GM18858 (cell line): ENCODE data around the gene RNF43.

Experiments used
- ATAC-seq: cut with Tn5 transposase; IDR thresholded peaks from one replicate; pipeline ENCODE4 v1.9.1; 2021; ENCODE audit not compliant: unreplicated experiment

The RNF43 gene

DNA sequence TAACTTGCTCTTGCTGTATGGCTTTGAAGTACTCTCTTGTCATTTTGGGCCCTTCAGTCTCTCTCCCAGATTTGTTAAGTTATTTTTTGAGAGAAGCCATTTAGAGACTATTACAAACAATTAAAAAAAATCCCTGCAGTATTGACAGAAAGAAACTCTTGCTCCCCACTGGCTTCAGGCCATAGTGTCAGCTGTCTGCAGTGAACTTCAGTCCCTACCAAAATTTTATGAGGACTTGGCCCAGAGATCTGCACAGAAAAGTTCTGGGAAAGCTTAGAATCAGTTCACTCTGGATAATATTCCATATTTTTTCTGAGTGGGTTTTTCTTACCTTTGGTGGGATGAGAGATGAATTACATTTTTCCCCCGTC lies 34.5 kb downstream of the RNF43 start:
- ATAC-seq, result no peak

DNA sequence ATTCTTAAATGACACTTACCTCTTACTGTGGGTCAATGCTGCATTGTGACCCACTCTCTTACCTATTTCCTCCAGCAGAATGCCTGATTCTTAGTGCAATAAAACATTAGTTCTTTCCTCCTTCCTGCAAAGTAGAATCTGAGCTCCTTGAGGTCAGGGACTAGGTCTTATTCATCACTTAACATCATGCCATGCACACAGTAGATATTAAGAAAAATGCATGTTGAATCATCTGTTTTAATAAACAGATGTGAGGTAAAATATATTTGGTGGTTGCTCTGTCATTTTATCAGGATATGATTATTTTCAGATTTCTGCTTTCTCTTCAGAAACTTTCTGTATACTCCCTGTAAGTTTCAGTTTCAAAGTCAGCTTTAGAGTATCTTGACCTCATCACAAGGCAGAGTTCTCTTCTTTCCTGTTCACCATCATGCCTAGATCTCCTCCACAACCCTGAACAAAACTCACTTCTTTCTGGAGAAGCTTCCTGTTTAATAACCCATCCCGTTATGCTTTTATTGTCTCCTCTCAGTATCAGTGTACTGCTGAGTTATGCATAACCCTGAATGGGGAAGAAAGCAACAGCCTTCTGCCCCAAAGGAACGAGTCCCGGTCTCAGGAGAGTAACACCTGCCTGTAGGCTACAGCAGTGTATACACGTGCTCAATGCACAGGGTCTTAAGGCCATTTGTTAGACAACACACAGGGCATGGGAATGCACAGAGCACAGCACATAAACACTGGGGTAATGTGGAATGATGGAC lies 35.0 kb downstream of the RNF43 start:
- peak; percentile 65 for ATAC-seq

DNA sequence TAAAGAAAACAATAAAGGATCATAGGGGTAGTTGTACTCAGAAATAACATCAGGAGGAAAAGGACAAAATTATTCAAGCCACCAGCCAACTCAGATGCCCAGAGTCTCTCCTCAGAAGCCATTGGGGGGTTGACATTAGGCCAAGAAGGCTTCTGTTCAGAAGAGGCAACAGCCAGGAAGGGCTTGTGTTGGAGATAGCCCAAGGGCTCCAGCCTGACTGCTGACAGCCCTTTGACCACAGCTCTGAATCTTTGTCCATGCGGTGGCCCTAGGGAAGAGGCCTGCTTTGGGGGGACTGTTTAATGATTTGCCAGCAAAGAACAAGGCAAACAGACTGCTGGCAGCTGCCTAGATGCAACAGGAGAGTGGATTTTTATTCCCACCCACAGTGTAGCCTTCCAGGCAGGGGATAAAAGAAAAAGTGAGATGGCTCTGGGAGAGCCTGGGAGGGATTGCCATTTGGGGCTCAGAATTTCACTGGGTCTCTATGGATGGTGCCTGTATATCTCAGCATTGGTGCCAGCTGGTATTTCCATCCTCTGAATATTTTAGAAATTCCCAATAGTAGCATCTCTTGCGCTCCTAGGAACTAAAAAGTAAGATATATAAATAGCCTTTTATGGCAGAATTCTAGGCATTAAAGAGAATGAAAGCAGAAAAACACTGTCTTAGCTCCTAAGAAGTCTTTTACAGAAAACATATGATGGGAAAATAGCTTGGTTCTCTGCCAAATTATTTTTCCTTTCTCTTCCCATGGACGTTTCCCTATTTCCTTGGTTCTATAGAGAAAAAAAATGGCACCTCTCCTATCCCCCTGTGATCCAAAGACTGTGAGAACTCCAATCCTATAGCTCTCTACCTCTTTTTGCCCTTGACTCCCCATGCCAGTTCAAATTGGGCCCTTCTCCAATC lies 36.0 kb downstream of the RNF43 start:
- no peak for ATAC-seq

DNA sequence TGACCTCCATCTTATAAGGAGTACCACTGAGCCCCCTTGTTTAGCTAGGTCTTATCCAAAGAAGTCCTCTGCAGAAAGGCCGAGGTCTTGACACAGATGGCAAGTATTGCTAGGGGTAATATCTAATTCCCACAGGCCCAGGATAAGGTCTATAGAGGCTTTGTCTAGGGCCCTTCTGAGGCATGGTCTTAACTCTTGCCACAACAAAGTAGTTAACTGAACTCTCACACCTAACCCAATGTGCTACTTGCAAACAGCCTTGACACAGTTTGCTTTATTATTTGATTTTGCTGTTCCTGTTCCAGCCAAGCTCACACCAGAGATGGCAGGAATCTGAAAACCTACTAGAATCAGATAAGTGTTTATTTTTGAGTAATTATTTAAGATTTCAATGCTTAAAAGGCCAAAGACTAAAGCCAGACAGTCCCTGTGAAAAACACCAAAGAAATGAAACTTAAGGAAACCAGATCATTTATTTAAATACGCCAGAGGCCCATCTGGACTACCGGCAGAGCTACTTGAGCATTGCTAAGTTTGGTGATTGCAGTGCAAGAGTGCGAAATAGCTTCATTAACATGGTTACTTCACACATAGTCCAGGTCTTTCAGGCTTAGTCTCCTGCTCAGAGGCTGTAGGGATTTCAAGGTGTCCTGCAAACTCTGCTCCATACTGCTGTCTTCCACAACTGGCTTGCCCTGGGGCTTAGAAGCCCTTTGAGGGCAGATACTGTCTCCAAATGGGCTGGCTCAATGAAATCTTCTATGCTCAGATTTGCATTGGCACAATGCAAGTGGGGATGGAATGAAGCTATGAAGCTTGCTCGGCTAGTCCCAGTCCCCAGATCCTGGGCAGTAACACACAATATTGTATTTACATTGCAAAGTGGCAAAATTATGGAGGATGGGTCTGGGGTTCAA lies 36.9 kb downstream of the RNF43 start:
- no peak for ATAC-seq

DNA sequence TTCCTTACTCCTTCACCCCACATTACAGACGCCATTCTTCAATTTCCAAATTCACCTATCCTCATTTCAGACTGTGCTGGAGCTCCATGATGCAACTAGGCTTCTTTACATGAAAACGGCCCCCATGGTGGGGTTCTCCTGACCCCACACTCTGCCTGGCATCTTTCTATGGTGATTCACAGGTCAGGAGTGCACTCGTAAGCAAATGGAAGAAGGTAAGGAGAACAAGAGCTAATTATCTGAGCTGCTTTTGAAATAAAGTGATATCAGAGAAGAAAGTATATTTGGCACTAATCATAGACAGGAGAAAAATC lies 37.9 kb downstream of the RNF43 start:
- ATAC-seq, result no peak

DNA sequence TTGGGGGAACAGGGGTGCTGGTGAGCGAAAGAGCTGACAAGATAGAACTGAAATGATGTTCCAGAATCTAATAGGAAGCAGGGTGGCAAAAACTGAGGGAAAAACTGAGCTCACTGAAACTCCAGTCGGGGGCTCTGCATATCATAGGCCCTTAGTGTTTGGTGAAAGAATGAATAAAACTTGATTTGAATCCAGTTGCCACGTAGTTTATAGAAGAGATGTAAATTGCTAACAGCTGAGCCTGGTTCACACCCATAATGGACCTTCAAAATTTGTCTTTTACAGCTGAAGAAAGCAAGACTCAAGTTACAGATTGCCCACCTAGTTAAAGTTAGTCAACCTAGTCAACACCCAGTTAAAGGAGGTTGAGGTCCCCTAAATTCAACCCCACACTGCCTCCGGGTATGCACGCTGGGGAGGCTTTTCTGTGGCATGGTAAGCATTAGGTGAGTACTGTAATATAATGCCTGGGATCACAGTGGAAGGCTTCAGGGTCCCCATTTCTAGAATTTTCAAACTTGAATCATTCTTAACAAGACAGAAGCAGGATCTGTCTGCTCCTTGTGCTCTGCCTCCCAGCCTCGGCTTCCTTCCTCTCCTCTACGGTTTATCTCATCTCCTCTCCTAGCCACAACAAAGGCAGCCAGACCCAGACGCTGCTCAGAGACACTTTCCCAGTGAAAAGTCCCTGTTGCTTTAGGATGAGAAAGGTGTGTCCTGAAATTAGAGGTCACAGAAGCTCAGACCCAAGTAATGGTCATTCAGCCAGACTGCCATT lies 38.4 kb downstream of the RNF43 start:
- ATAC-seq, result no peak

DNA sequence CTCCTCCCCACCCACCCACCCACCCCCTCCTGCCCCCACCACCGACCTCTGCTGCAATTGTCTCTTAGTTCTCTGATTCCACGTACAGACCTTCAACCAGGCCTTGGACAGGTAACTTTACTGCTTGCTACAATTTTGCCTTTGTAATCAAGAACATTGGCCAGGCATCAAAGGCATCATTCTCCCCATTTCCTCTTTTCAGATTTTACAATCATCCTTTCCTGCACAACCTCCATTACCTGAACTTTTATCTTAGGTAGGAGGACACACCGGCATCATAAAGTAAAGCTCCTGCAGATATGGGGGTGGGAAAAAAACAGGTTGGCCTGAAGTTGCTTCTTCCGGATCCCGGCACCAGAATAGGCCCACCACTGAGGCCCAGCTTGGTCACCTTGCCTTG lies 39.7 kb downstream of the RNF43 start:
- no peak for ATAC-seq

DNA sequence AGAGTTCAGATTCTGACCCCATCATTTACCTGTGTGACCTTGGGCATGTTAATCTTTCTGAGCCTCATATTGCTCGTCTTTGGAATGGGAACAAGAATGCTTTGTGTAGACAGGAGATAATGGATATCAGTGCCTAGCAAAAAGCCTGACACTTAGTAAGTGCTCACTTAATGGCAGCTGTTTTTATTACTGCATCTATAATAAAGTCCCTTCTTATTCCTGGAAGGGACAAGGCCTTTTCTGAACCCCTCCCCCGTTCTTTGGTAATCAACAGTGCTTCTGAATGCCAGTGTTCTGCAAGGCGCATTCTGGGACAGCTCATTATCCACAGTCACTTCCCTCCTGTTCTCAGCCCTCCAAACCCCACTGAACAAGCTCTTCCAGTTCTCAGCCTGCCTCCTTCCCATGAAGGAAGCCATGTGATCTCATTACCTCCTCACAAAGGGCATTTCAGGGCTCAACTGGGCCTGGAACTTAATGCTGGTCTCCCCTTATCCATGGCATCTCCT lies 40.2 kb downstream of the RNF43 start:
- no peak for ATAC-seq

DNA sequence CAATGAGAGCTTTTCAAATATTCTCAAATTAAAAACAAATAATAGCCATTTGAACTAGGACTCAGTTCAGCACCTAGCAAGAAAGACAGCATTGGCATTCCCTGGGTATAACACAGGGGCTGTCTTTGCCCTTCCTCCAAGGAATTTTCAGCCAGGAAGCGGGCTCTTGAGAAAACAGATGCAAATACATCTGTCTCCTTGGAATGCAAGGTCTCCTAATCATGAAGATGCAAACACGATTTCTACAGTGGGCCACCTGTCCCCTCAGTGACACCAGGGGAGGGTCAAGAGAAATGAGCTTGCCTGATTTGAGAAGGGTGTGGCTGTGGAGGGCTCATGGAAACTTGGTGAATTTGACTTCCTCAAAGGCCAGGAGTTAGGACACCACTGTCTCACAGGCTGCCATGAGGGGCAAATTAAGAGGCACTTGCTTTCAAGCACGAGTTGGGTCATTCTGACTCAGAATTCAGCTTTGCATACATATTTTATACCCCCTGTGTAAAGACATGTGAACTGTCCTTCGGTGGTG lies 40.8 kb downstream of the RNF43 start:
- ATAC-seq, result no peak

DNA sequence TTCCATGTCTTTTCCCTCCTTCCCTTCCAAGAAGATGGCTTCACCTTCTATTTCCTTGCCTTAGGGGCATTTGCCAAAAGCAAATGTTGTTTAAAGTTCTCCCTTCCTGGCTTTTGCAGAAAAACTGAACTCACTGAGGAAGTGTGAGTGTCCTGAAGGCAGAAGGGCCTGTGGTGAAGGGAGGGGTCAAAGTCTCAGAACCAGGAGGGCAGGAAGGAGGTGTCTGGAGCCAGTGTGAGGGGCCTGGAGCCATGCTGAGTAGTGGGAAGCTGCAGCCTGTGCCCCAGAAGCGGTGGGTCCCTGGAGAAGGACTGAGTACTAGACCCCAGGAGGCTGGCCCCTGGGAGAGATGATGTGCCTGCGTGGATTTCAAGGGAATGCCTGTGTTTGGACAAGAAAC lies 41.5 kb downstream of the RNF43 start:
- ATAC-seq, result no peak

DNA sequence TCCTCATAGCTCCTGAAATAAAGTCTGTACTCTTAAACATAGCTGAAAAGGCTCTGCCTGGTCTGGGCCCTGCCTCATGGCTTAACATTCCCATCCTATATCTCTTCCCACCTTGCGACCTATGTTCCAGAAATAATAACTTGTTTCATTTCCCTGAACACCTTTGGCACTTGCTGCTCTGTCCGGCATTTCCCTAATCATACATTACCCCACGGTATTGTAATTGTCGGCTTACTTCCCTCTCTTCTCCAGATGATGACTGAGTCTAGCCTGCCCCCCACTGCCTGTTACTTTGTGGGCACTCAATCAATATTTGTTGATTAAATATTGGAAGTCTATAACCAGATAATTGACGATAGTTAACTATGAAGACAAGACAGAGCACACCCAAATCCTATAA lies 42.1 kb downstream of the RNF43 start:
- no peak for ATAC-seq

DNA sequence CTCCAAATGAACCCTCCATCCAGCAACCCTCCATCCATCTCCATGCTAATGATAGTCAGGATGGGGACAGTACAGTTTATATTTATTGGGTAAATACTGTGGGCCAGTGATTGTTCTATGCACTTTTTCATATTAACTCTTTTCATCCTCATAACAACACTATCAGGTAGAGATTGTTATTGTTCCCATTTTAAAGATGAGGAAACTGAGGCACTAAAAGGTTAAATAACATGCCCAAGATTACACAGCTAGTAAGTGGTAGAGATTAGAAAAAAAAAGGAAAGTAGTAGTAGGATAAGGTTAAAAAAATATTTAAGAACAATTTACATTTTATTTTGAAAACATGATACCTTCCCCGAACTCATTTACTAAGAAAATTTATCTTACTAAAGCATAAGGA lies 43.4 kb downstream of the RNF43 start:
- ATAC-seq, result no peak

DNA sequence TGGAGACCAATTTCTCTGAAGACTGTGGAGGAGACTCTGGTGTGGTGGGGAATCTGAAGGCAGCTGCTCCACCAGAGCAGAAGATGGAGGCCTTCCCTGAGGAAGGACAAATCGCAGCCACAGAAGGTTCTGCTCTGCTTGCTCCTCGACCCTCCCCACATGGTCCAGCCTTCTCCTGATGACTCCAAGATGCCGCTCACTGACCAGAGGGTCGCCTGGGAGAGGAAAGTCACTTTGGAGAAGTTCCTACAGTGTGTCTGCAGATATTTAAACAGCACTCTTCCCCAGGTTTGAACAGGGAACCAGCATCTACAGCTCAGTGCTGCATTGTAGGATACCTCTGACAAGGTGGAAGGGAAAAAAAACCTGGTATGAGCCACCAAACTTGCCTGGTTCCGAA lies 44.3 kb downstream of the RNF43 start:
- no peak for ATAC-seq

DNA sequence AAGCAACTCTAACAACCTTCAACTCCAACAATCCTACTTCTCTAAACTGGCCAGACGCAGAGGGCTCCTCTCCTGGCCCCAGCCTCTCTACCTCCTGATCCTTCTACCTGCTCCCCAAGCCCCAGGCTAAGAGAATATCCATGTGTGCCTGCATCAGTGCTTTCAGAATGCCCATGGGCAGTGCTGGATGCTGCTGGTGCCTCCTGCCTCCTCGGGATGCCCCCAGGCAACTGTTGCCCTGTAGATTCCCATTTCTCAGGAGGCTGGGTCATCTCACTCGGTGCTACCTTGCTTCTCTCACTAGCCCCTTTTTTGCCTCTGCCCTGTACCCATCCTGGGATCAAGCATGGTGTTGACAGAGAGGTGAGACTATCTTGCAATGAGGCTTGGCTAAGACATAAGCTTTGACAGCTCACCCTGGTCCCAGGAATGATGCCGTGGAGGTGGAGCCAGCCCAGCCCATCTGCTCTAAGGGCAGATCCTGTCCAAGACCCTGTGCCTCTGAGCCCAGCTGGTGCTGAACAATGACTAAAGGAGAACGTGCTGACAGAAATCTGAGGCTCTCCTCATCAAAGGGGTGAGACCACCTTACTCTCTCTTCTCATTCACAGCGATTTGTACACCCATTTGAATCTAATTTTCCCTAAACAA lies 45.9 kb downstream of the RNF43 start:
- ATAC-seq, result no peak

DNA sequence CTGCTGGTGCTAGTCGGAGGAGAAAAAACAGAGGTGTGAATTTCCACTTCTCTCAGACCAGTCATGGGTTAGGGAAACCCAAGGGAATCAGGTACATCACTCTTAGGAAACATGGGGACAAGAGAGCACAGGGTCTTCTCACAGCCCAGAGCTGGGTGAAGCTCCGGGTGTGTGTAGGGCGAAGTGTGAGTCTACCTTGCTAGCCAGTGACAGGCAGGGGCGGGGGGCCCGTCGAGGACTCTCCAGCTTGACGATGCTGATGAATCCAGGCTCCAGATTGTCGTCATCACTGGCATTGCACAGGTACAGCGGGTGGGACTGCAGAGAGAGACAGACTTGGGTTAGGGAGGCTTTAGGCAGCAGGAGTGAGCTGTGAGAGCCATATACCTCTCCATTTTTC lies 46.6 kb downstream of the RNF43 start:
- ATAC-seq, result no peak

DNA sequence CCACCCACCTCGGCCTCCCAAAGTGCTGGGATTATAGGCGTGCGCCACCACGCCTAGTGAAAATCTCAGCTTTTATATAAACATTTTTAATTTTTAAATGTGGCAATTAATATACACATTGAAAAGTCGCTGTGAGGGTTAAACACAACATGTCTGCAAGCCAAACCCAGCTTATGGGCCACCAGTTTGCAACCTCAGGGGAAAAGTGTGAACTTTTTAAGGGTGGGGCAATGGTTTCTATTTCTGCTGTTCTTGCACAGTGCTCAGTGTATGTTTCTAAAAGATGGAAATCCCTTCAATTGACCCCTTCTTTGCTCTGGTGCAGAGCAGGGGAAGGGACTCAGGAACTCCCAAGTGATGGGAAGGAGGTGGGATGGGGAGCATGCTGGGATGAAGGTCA lies 47.0 kb downstream of the RNF43 start:
- no peak for ATAC-seq

DNA sequence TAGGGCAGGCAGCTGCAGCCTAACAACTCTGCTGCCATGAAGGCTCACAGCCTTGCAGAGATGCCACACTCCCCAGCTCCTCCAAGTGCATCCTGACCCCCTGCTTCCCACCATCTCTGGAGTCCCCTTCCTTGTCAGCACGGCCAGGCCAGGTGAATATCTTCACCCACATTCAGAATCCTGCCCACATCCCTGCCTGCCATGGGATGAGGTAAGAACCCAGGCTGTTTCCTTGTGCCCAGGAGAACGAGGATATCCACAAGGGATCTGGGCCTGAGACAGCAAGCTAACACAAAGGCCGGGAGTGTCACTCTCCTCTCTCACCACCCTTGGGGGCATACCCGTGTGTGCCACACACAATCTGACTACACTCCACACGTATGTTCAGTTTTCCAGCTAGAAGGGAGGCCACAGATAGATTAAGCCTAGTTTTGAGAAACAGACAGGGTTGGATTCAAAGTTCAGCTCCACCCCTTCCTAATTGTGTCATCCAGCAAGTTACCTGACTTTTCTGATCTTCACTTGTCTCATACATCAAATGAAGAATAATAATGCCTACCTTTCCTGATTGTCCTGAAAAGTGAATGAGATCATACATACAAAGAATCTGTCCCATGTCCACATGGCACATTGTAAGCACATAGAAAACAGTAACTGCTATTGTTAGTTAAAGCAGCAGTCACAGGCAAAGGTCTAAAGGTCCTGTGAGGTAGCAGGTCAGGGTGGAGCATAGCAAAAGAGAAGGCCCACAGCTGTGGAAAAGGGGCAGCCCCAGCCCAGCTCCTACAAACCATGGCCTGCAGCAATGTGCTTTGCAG lies 47.9 kb downstream of the RNF43 start:
- ATAC-seq, result no peak

DNA sequence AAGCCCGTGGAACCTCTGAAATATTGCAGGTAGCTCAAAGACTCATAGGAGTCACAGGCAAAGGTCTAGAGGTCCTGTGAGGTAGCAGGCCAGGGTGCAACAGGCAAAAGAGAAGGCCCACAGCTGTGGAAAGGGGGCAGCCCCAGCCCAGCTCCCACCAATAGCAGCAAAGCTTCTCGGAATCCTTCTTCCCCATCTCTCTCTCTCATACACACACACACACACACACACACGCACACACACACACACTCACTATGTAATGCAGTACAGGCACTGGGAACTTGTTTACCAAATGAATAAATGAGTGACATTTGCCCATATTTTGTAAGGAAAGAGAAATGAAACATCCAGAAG lies 48.5 kb downstream of the RNF43 start:
- ATAC-seq, result no peak
